Aorta (tissue), 5 donors: ENCODE data around the gene EME1. TPM values are rescaled to one million over a fixed set of nuclear protein-coding genes. Genes with fewer than 3 reads are reported as not detected.
"Not testable (repeated sequence)": the region's sequence is repeated elsewhere in the genome, so short reads cannot be mapped to it uniquely, and the experiment has no call there.

ENCODE experiments used
- ATAC-seq: fragments of 200-7000 bp; cut with Tn5 transposase; one replicate; pipeline ENCODE4 v1.9.1; 2022; ENCODE audit warnings: moderate library complexity; ENCODE audit not compliant: low FRiP score
- DNase-seq, 2 donors: peaks; one replicate each; pipeline ENCODE4 v3.0.0-alpha.2; 2020
- H3K27ac ChIP-seq, 2 donors: one replicate each; pipeline ENCODE4 v1.5.1; 2013; ENCODE audit warnings: low read length in 2 of 2, mild to moderate bottlenecking in 2 of 2, moderate library complexity in 2 of 2, control low read depth in 1 of 2, inconsistent platforms in 1 of 2, low read depth in 1 of 2
- H3K27me3 ChIP-seq, 2 donors: one replicate each; pipeline ENCODE4 v1.6.1; 2013; ENCODE audit warnings: control low read depth in 1 of 2, low read length in 1 of 2, mild to moderate bottlenecking in 1 of 2, moderate library complexity in 1 of 2; ENCODE audit not compliant: insufficient read depth in 2 of 2, control insufficient read depth in 1 of 2
- H3K36me3 ChIP-seq, 2 donors: one replicate each; pipeline ENCODE4 v1.6.1; 2013; ENCODE audit warnings: control low read depth in 1 of 2, low read length in 1 of 2, mild to moderate bottlenecking in 1 of 2; ENCODE audit not compliant: insufficient read depth in 2 of 2, control insufficient read depth in 1 of 2
- H3K4me1 ChIP-seq, 2 donors: one replicate each; pipeline ENCODE4 v1.6.1; 2013; ENCODE audit warnings: low read length in 2 of 2, control low read depth in 1 of 2, mild to moderate bottlenecking in 1 of 2, moderate library complexity in 1 of 2; ENCODE audit not compliant: insufficient read depth in 2 of 2, control insufficient read depth in 1 of 2
- H3K4me3 ChIP-seq, 2 donors: one replicate each; pipeline ENCODE4 v1.5.1; 2013; ENCODE audit warnings: low read length in 2 of 2, control low read depth in 1 of 2, mild to moderate bottlenecking in 1 of 2
- H3K9me3 ChIP-seq: one replicate; pipeline ENCODE4 v1.6.1; 2013; ENCODE audit warnings: mild to moderate bottlenecking, low read length; ENCODE audit not compliant: control insufficient read depth
- WGBS, 2 donors: extraction: QIAGEN DNeasy Blood & Tissue Kit; methylation state at CpG; one replicate each; pipeline ENCODE4 v1.1.7; 2013; 5-methylcytosine and 5-hydroxymethylcytosine counted together
- intact Hi-C, 2 donors: fragments of 100-400 bp; cut with DNase I; formaldehyde crosslinking; loops; one replicate each; pipeline versions ENCODE4 v1.14.2 to v1.15.0; 2022
- polyA plus RNA-seq, 2 donors: library from polyadenylated mRNA; stranded (reverse); fragments of 200-250 nt; gene quantifications; one replicate each; pipeline ENCODE4 v1.2.3, GENCODE V29; 2013
- total RNA-seq, 2 donors: library from RNA; stranded (reverse); fragmentation: NEBNext Ultra II Directional; extraction: Animal tissue kit (Norgen Biotek cat#: 25700); gene quantifications; one replicate each; pipeline ENCODE4 v1.2.1, GENCODE V29; 2021
- donor health status: healthy with polysubstance abuse.
- donor health status: Bipolar disorder and iron deficiency.
- donor health status: DM: no; HTN: no; CAD: no.
- donor health status: DM: no; HTN: no; CAD: no.
- donor health status: DM: yes; HTN: yes; CAD: no.

The EME1 gene
- total and polyA plus RNA-seq, 4 donors = 0.49 to 2.0 TPM; not detected in 2

DNA sequence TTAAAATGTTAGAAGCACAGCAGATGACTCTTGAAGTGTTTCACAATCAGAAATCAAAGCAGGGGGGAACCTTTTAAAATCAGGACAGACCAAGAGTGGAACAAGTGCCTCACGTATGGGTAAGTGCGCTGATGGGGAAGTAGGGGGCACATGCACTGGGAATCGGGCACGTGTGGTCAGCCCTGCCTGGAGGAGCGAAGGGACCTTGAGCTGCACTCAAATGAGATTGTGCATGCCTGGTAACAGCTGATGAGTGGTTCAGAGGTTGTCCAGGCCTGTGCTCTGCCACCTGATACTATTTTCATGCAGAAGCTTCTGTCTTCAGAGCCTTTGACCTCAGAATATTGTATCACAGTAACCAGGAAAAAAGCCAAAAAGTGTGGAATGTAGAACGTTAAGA, 40.8 kb upstream of the EME1 start:
- intact Hi-C loops = no loop called here
- no peak for ATAC-seq
- WGBS, 2 donors = 76 to 80% methylated on average over 6 of the region's 6 CpGs

DNA sequence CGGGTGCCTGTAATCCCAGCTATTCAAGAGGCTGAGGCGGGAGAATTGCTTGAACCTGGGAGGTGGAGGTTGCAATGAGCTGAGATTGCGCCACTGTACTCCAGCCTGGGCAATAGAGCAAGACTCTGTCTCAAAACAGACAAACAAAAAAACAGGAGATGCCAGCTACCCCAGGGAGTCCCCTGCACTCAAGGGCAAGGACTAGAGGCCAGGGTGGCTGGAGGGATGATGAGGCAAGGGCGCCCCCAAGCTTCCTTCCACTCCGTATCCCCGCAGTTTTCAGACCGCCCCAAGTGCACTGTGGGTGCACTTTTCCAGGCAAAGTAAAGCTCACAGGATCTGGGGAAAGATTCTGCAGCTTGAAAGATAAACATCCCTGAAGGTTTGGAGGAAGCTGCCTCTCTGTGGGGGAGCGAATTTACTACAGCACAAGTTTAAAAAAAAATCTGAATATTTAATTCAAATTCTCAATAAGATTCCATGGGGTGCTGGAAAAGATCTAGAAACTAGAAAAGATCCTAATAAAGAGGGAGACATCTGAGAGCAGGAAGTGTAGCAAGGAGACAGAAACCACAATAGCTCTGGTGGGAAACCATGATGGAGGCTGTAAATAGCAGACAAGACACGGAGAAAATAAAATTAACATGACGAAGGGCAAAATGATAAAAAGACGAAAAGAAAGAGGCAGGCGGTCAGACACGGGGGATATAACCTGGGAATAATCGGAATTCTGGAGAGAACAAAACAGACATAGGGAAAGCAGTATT, 39.6 kb upstream of the EME1 start:
- H3K4me3 ChIP-seq, H3K27ac ChIP-seq, H3K9me3 ChIP-seq, ATAC-seq, H3K36me3 ChIP-seq, H3K4me1 ChIP-seq, H3K27me3 ChIP-seq, intact Hi-C loops: not testable (repeated sequence)
- DNase-seq = peak in 1 of 2 donors; percentile 46
- 60 to 64% methylated on average over 14 of the region's 14 CpGs for WGBS, 2 donors

More for the DNA sequence above, 40.8 kb upstream of the EME1 start:
- H3K27me3 ChIP-seq = no peaks in the 10 kb centered on the region
- no peak overlapping the region for H3K4me3 ChIP-seq
- no peak overlapping the region for H3K27ac ChIP-seq
- no peaks in the 10 kb centered on the region for H3K36me3 ChIP-seq
- H3K9me3 ChIP-seq = no peaks in the 10 kb centered on the region
- DNase-seq = peak in 1 of 2 donors; percentile 12
- no peaks in the 10 kb centered on the region for H3K4me1 ChIP-seq

DNA sequence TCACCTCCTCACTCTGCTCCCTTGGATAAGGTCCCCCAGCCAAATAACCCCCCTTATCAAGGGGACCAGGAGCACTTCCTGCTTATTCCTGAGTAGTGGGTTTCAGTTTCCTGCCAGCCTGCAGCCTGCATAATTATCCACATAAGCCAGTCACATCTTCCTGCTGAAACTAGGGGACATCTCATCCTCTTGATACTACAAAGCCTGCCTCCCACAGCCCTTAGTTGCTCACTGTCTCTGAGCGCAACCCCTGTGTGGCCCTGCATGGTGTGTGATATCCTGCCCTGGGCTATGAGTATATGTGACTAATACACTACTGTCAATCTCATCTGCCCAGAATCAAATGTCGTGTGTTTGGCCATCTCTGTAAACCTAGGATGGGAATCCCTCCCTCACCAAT, 35.1 kb upstream of the EME1 start:
- ATAC-seq = no peak
- peak in 1 of 2 donors; percentile 5 for DNase-seq

DNA sequence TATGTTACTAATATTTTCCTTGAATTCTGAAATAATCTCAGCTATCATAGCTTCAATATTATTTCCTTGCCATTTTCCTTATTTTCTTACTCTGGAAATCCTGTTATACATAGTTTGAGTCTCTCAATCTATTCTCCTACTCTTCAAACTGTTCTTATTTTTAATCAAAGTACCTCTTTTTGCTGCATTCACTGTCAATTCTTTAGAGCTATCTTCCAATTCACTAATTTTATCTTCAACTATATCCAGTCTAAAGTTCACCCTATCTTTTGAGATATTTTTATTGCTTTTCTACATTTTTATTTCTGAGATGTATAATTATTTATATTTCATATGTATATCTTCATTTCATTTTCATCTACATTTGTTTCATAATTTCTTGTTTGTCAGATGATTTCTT, 34.4 kb upstream of the EME1 start:
- DNase-seq = no peak

More for the DNA sequence above, 35.1 kb upstream of the EME1 start:
- no peak overlapping the region for H3K27ac ChIP-seq
- H3K36me3 ChIP-seq = no peaks in the 10 kb centered on the region
- no peak overlapping the region for H3K4me3 ChIP-seq
- peaks cover 5% of the 10 kb centered on the region for H3K9me3 ChIP-seq
- intact Hi-C loops = no loop called here
- no peaks in the 10 kb centered on the region for H3K27me3 ChIP-seq
- WGBS, 2 donors = 92 to 94% methylated on average over 2 of the region's 2 CpGs
- no peaks in the 10 kb centered on the region for H3K4me1 ChIP-seq

DNA sequence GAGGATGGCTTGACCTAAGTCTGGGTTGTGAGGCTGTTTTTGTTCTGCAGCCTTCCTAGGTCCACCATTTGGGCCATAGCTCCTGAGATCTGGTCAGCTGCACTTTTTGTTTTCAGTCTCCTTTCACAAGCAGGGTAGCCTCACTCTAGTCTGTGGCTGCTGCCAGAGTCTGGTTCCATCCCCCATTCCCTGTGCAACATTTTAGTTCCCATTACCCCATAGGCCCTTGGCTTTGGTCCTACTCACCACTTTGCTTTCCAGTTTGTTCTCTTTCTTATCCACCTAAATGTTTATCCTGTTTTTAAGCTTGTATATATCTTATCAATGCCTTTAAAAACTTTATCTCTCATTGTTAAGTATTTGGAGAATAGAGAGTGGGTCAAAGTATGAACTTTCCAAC, 33.6 kb upstream of the EME1 start:
- ATAC-seq = no peak

More for the DNA sequence above, 34.4 kb upstream of the EME1 start:
- peaks cover 5% of the 10 kb centered on the region for H3K9me3 ChIP-seq
- H3K27ac ChIP-seq = no peak overlapping the region
- H3K4me3 ChIP-seq = no peak overlapping the region
- H3K27me3 ChIP-seq = no peaks in the 10 kb centered on the region
- H3K36me3 ChIP-seq = no peaks in the 10 kb centered on the region
- H3K4me1 ChIP-seq = no peaks in the 10 kb centered on the region
- intact Hi-C loops = no loop called here
- ATAC-seq = no peak

DNA sequence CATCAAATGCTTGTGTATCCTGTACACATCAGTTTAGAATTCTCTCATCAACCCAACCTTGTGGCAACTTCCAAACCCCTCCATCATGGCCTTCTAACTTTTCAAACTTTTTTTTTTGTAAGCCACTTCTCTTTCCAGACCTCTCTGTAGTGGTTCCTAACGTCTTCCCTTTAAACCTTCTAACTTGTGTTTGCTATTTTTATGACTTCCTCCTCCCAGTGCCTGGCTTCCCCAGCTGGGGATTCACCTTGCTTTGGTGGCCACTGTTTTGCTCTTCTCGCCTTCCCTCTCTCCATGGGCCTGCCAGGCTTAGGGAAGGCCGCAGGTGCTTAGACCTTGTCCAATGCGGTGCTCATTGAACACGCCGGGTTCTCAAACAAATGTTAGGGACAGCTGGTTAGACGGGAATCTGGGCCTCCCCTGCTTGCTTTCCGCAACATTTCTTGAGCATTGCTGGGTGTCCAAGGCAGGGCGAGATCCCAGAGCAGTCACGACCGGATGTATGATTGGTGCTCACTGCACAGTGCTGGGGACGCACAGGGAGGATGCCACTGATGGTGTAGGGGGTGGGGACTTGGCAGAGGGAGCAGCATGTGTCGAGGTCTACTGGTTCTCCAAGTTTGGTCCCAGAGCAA, 28.2 kb upstream of the EME1 start:
- WGBS, 2 donors = 65 to 66% methylated on average over 13 of the region's 13 CpGs
- no peaks in the 10 kb centered on the region for H3K4me1 ChIP-seq
- peak in 1 of 2 donors; percentile 65 for DNase-seq
- no peaks in the 10 kb centered on the region for H3K36me3 ChIP-seq
- H3K27me3 ChIP-seq = no peaks in the 10 kb centered on the region
- H3K9me3 ChIP-seq = no peaks in the 10 kb centered on the region
- peak; percentile 16 for ATAC-seq
- intact Hi-C loops = no loop called here
- no peak overlapping the region for H3K4me3 ChIP-seq
- H3K27ac ChIP-seq = no peak overlapping the region

More for the DNA sequence above, 33.6 kb upstream of the EME1 start:
- Histone ChIP-seq H3K9me3 (peaks cover 5% of the 10 kb centered on the region), H3K36me3 (no peaks in the 10 kb centered on the region), H3K27me3 (no peaks in the 10 kb centered on the region), H3K4me1 (no peaks in the 10 kb centered on the region), H3K27ac (no peak overlapping the region), H3K4me3 (no peak overlapping the region)
- intact Hi-C loops = no loop called here
- DNase-seq = peak in 1 of 2 donors; percentile 0

DNA sequence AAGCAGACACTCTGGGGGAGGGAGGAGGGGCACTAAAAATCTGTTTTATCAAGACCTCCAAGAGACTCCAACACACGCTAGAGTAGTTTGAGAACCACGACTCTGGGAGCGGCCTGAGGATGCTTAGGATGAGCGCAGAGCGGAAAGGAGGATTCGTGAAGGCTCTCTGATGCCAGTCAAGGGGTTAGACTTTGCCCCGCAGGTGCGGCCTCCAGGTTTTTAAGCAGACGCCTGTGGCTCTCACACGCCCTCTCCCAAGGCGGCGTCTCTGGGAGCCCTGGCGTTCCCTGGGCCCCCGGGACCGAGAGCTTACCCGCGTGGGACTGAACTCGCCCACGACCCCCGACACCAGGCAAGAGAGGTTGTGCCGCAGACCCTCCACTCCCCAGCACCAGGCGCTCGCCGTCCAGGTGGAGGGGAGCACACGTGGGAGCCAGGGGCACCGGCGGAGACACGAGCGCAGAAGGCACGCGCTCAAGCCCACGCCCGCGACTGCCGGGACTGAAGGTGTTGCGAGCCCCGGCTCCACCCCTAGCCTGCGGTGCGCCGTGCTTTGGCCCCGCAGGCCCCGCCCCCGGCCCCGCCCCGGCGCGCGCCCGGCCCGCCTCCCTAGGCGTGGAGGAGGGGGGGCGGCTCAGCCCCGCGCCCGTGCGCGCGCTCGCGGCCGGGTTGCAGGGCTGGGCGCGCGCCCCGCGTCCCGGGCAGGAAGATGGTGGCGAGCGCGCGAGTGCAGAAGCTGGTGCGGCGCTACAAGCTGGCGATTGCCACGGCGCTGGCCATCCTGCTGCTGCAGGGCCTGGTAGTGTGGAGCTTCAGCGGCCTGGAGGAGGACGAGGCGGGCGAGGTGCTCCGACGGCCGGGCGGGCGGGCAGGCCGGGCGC, 27.4 kb upstream of the EME1 start, which contains the start of gene XYLT2:
Gene XYLT2 (plus strand): TSS at position 695 of the 881 bp plus-strand sequence. CDS start 15 bp downstream, at position 710.
- no peaks in the 10 kb centered on the region for H3K4me1 ChIP-seq
- H3K36me3 ChIP-seq = no peaks in the 10 kb centered on the region
- intact Hi-C loops = no loop called here
- no peaks in the 10 kb centered on the region for H3K27me3 ChIP-seq
- no peak within 1 kb of the TSS for H3K27ac ChIP-seq
- ATAC-seq (peak; percentile 94), DNase-seq (peak; percentile 91 to 95)
- H3K4me3 ChIP-seq = peak within 1 kb of the TSS; percentile 78 to 92
- 3 to 5% methylated on average over 50 to 87 of the region's 87 CpGs for WGBS, 2 donors
- H3K9me3 ChIP-seq = no peaks in the 10 kb centered on the region

DNA sequence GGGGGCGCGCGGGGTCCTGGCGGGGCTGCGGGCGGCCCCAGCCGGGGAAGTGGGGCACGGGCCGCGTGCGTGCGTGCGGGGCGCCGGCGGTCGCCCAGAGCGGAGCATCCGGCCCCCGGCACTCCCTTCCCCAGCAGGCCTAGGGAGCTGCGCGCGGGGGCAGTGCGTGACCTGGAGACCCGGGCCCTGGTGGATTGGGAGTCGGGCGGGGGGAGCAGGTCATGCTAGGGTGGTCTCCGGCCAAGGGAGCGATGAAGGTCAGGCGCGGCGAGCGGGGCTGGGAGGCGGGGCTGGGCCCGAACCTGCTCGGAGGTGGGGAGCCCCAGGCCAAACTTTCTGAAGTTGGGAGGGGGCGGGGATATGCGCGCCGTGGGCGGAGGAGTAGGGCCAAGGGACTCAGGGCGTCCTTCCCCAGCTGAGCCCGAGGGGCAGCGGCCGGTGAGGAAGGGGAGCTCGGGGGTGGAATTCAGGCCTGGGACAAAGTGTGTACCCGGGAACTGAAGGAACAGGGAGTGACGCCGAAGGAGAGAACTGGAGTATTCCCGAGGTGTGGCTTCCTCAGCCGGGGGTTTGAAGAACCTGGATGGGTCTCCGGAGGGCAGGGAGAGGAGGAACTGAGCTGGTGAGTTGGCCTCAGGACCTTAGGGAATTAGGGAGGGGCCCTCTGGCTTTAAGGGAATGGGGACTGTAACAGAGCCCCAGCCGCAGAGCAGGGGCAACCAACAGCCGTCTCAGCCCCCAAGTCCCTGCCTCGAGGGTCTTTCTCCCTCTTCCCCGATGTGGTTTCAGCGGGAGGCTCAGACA, 26.5 kb upstream of the EME1 start:
- Histone ChIP-seq H3K9me3 (no peaks in the 10 kb centered on the region), H3K27me3 (no peaks in the 10 kb centered on the region), H3K27ac (no peak overlapping the region), H3K4me1 (no peaks in the 10 kb centered on the region), H3K36me3 (no peaks in the 10 kb centered on the region), H3K4me3 (peak overlapping the region; percentile 78 to 92)
- 1% methylated on average over 32 to 57 of the region's 57 CpGs for WGBS, 2 donors
- intact Hi-C loops = no loop called here
- DNase-seq (peak; percentile 66 to 82), ATAC-seq (peak; percentile 20)
